GM21360 (cell line): Measurements from ENCODE around the gene ATP7A.
"Not testable (repeated sequence)": the region's sequence is repeated elsewhere in the genome, so short reads cannot be mapped to it uniquely, and the experiment has no call there.

Experiments used
- ATAC-seq: cut with Tn5 transposase; IDR thresholded peaks from one replicate; pipeline ENCODE4 v1.9.1; 2021; ENCODE audit warnings: mild to moderate bottlenecking, moderate library complexity; ENCODE audit not compliant: unreplicated experiment

Gene ATP7A

GRCh38 chrX:77945031-77945430, 34.5 kb downstream of the ATP7A start:
- ATAC-seq = not testable (repeated sequence)

- no peak for ATAC-seq
These were observed 35.5 kb downstream of the ATP7A start for GRCh38 chrX:77945910-77946545.

GRCh38 chrX:77946571-77946970, 36.1 kb downstream of the ATP7A start:
- no peak for ATAC-seq

- no peak for ATAC-seq
These were observed 39.3 kb downstream of the ATP7A start for GRCh38 chrX:77949840-77950239.

GRCh38 chrX:77952173-77952572, 41.7 kb downstream of the ATP7A start:
- ATAC-seq = no peak

- no peak for ATAC-seq
These were observed 42.8 kb downstream of the ATP7A start for GRCh38 chrX:77953302-77953701.

- ATAC-seq = no peak
These were observed 43.2 kb downstream of the ATP7A start for GRCh38 chrX:77953708-77954107.

GRCh38 chrX:77960567-77960966, 50.1 kb downstream of the ATP7A start:
- ATAC-seq = no peak

- no peak for ATAC-seq
These were observed 50.6 kb downstream of the ATP7A start for GRCh38 chrX:77961063-77961462.

- ATAC-seq = no peak
These were observed 51.8 kb downstream of the ATP7A start for GRCh38 chrX:77962068-77962902.

GRCh38 chrX:77966361-77966760, 55.9 kb downstream of the ATP7A start:
- ATAC-seq = no peak

- no peak for ATAC-seq
These were observed 57.1 kb downstream of the ATP7A start for GRCh38 chrX:77967631-77968030.

- ATAC-seq = no peak
These were observed 59.0 kb downstream of the ATP7A start, which contains the start of gene PGAM4 for GRCh38 chrX:77969538-77969937. PGAM4 (minus strand) TSS chrX:77969638; CDS start chrX:77969638, 0 bp downstream.

GRCh38 chrX:77975755-77976154, 65.3 kb downstream of the ATP7A start:
- ATAC-seq = no peak

GRCh38 chrX:77977095-77977494, 66.6 kb downstream of the ATP7A start:
- no peak for ATAC-seq

GRCh38 chrX:77977518-77977917, 67.0 kb downstream of the ATP7A start:
- ATAC-seq = no peak

GRCh38 chrX:77979870-77980269, 69.4 kb downstream of the ATP7A start:
- ATAC-seq = no peak

GRCh38 chrX:78011846-78012245, 101.4 kb downstream of the ATP7A start:
- no peak for ATAC-seq

- ATAC-seq = no peak
These were observed 109.3 kb downstream of the ATP7A start for GRCh38 chrX:78019586-78020483.

GRCh38 chrX:78024349-78025059, 114.0 kb downstream of the ATP7A start:
- no peak for ATAC-seq

- ATAC-seq = no peak
These were observed 117.3 kb downstream of the ATP7A start for GRCh38 chrX:78027798-78028197.
